ENCODE data around the gene KRTAP9-3.
"Not testable (repeated sequence)": the region's sequence is repeated elsewhere in the genome, so short reads cannot be mapped to it uniquely, and the experiment has no call there.

The KRTAP9-3 gene, protein sequence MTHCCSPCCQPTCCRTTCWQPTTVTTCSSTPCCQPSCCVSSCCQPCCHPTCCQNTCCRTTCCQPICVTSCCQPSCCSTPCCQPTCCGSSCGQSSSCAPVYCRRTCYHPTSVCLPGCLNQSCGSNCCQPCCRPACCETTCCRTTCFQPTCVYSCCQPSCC

DNA sequence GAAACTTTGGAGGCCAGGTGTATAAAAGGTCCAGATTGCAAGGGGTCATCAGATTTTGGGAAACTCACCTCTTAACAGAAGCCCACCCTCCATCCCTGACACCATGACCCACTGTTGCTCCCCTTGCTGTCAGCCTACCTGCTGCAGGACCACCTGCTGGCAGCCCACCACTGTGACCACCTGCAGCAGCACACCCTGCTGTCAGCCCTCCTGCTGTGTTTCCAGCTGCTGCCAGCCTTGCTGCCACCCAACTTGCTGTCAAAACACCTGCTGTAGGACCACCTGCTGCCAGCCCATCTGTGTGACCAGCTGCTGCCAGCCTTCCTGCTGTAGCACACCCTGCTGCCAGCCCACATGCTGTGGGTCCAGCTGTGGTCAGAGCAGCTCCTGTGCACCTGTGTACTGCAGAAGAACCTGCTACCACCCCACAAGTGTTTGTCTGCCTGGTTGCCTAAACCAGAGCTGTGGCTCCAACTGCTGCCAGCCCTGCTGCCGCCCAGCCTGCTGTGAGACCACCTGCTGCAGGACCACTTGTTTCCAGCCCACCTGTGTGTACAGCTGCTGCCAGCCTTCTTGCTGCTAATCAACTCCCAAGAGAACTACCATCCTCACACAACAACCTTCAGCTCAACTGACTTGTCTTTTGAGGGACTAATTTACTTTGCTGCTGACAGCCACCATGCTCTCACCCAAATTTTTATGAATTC lies at the start of gene KRTAP9-3:
TSS of gene KRTAP9-3 (plus strand) at position 51 of the 707 bp plus-strand sequence. CDS start at position 104, 53 bp downstream.
- H3K27ac ChIP-seq, result not testable (repeated sequence)

DNA sequence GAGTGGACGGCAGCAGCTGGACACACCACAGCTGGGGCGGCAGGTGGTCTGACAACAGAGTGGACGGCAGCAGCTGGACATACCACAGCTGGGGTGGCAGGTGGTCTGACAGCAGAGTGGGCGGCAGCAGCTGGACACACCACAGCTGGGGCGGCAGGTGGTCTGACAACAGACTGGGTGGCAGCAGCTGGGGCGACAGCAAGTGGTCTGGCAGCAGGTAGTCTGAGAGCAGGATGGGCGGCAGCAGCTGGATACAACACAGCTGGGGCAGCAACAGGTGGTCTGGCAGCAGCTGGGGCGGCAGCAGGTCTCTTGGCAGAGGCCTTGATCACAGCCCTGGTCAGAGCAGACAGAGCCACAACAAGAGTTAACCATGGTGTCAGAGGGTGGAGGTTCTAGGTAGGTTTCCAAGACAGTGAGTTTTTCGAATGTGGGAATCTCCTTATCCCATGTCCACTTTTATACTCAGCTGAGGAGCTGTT lies 47.7 kb upstream of the KRTAP9-3 start, which contains the start of gene KRTAP4-1:
TSS of gene KRTAP4-1 (minus strand) at position 432 of the 482 bp plus-strand sequence. CDS start at position 375, 57 bp downstream.
- TF ChIP-seq, protein P1, sequence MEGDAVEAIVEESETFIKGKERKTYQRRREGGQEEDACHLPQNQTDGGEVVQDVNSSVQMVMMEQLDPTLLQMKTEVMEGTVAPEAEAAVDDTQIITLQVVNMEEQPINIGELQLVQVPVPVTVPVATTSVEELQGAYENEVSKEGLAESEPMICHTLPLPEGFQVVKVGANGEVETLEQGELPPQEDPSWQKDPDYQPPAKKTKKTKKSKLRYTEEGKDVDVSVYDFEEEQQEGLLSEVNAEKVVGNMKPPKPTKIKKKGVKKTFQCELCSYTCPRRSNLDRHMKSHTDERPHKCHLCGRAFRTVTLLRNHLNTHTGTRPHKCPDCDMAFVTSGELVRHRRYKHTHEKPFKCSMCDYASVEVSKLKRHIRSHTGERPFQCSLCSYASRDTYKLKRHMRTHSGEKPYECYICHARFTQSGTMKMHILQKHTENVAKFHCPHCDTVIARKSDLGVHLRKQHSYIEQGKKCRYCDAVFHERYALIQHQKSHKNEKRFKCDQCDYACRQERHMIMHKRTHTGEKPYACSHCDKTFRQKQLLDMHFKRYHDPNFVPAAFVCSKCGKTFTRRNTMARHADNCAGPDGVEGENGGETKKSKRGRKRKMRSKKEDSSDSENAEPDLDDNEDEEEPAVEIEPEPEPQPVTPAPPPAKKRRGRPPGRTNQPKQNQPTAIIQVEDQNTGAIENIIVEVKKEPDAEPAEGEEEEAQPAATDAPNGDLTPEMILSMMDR (conservative IDR thresholded peaks at IDR 0.05), result no peak
- TF ChIP-seq ZFX (IDR thresholded peaks at IDR 0.05), result no peak
- no peak within 1 kb of the TSS for H3K27ac ChIP-seq

DNA sequence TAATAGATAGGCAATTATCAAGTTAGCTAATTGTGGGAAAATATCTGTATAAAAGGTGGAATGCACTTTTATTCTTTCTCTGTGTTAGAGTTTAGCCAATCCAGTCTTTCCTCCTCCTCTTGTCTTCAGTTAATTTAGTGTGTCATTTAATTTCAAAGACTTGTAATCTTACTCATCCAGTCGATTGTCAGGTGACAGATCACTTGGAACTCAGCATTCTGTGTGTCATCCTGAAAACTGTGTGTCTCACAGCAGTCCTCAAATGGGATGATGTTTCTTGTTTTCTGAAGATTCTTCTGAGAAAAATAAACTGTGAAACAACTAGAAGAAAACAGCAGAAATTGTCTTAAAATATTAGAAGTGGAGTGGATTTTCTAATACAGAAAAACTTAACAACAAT lies 47.2 kb upstream of the KRTAP9-3 start:
- TF ChIP-seq, protein P1 (conservative IDR thresholded peaks at IDR 0.05), result no peak
- no peak overlapping the region for H3K27ac ChIP-seq

DNA sequence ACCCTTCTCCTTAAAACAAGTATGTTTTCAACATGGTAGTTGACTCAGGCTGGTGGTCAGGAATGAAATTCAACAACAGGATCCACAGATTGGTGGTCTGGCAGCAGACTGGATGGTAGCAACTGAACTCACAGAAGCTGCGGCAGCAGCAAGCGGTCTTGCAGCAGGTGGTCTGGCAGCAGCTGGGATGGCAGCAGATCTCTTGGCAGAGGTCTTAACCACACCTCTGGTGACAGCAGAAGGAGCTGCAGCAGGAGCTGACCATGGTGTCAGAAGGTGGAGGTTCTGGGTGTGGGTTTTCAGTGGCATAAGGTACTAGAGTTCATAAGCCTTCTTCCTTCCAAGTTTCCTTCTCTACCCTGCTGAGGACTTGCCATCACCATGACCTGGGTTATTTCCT lies 45.4 kb upstream of the KRTAP9-3 start:
- H3K27ac ChIP-seq, result no peak overlapping the region
- TF ChIP-seq, protein P1 (conservative IDR thresholded peaks at IDR 0.05), result no peak

DNA sequence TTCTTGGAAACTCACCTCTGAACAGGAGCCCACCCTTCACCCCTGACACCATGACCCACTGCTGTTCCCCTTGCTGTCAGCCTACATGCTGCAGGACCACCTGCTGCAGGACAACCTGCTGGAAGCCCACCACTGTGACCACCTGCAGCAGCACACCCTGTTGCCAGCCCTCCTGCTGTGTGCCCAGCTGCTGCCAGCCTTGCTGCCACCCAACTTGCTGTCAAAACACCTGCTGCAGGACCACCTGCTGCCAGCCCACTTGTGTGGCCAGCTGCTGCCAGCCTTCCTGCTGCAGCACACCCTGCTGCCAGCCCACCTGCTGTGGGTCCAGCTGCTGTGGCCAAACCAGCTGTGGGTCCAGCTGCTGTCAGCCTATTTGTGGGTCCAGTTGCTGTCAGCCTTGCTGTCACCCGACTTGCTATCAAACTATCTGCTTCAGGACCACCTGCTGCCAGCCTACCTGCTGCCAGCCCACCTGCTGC lies 42.4 kb upstream of the KRTAP9-3 start, which contains the start of gene KRTAP9-1:
TSS of gene KRTAP9-1 (plus strand) at position 51 of the 482 bp plus-strand sequence. CDS start at position 51, 0 bp downstream.
- H3K27ac ChIP-seq, result not testable (repeated sequence)

DNA sequence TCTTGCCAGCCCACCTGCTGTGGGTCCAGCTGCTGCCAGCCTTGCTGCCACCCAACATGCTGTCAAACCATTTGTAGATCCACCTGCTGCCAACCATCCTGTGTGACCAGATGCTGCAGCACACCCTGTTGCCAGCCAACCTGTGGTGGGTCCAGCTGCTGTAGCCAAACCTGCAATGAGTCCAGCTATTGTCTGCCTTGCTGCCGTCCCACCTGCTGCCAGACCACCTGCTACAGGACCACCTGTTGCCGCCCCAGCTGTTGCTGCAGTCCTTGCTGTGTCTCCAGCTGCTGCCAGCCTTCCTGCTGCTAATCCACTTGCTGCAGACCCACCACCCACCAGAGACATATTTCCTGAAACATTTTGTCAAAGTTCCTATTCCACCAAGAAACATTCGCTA lies 41.9 kb upstream of the KRTAP9-3 start:
- no peak for TF ChIP-seq ZFX (IDR thresholded peaks at IDR 0.05)
- TF ChIP-seq, protein P1 (conservative IDR thresholded peaks at IDR 0.05), result no peak
- H3K27ac ChIP-seq, result no peak overlapping the region

DNA sequence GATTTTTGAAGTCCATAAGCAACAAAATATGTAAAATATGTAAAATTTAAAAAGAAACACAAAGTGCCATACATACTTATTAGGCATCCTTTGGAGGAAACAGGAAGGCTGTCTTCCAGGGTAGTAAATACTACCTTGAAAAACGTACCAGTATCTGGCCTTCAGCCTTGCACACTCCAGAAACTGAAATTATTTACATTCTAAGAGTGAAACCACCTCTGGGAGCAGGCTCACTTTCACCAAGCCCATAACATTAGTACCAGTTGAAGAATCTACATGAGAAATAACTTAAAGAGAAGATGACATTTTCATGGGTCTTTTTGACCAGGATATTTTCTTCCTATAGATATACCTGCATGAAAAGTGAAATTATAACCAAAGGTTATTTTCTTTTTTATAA lies 36.2 kb upstream of the KRTAP9-3 start:
- TF ChIP-seq, protein P1 (conservative IDR thresholded peaks at IDR 0.05), result no peak
- no peak for TF ChIP-seq ZFX (IDR thresholded peaks at IDR 0.05)

DNA sequence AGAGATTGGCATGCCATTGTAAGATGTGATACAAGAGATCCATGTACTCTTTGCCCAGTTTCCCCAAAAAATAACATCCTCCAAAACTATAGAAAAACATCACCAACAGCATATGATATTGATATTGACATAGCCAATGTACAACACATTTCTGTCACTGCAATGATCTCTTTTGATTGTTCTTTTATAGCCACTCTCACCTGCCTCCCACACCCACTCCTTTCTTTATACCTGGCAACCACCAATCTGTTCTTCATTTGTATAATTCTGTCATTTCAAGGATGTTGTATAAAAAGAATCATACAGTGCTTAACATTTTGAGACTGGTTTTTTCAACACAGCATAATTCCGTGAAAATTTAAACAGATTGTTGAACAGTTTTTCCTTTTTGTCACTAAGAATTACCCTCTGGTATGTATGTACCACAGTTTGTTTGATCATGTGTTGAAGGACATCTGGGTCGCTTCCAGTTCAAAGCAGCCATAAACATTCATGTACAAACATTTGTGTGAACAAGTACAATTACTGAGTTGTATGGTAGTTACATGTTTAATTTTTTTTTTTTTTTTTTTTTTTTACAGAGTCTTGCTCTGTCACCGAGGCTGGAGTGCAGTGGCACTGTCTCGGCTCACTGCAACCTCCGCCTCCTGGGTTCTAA lies 32.7 kb upstream of the KRTAP9-3 start:
- no peak for TF ChIP-seq ZFX (IDR thresholded peaks at IDR 0.05)
- TF ChIP-seq, protein P1 (conservative IDR thresholded peaks at IDR 0.05), result no peak
- H3K27ac ChIP-seq, result no peak overlapping the region

More for the DNA sequence above, 36.2 kb upstream of the KRTAP9-3 start:
- H3K27ac ChIP-seq, result no peak overlapping the region

Measured in C4-2B (cell line).